WTC11 (cell line): ENCODE data around the gene METTL6. TPM values are rescaled to one million over a fixed set of nuclear protein-coding genes. Genes with fewer than 3 reads are reported as not detected.
A peak's percentile ranks its signal among the peaks of the same experiment; 100 is the strongest.

Experiments used
- ATAC-seq: fragments of 200-7000 bp; cut with Tn5 transposase; 2 replicates; pipeline ENCODE4 v1.10.0; 2021; ENCODE audit warnings: mild to moderate bottlenecking, moderate library complexity
- CTCF ChIA-PET: fragments of 300-600 bp; sonication (Branson Sonifier 250); formaldehyde crosslinking; loops from one replicate; lab custom pipeline; 2021; ENCODE audit warnings: antibody characterized with exemption; lab: Charles Lee
- POLR2A ChIA-PET: fragments of 350-600 bp; sonication (Branson Sonifier 250); formaldehyde crosslinking; loops from one replicate; lab custom pipeline; 2021; ENCODE audit warnings: antibody characterized with exemption; lab: Charles Lee
- DNase-seq: peaks from one replicate; pipeline ENCODE4 v3.0.0; 2021; ENCODE audit warnings: low spot score
- H3K27ac Mint-ChIP-seq: 2 replicates; pipeline ENCODE4 v1.8.0; 2021; ENCODE audit warnings: mixed read lengths
- H3K27me3 Mint-ChIP-seq: 2 replicates; pipeline ENCODE4 v1.8.0; 2021; ENCODE audit warnings: low read depth, mild to moderate bottlenecking, moderate library complexity, mixed read lengths
- H3K36me3 Mint-ChIP-seq: 2 replicates; pipeline ENCODE4 v1.8.0; 2021; ENCODE audit warnings: mixed read lengths
- H3K4me1 Mint-ChIP-seq: 2 replicates; pipeline ENCODE4 v1.8.0; 2022; ENCODE audit warnings: mixed read lengths
- H3K4me3 Mint-ChIP-seq: 2 replicates; pipeline ENCODE4 v1.8.0; 2021; ENCODE audit warnings: mild to moderate bottlenecking, moderate library complexity, mixed read lengths
- H3K9me3 Mint-ChIP-seq: 2 replicates; pipeline ENCODE4 v1.8.0; 2021; ENCODE audit warnings: mixed read lengths
- ATF2 ChIP-seq: sonication (generic); formaldehyde crosslinking; IDR thresholded peaks from 2 replicates; pipeline ENCODE4 v1.8.1; 2022; ENCODE audit warnings: low read depth, missing genetic modification reagents, borderline replicate concordance
- ATF6 ChIP-seq: sonication (generic); formaldehyde crosslinking; IDR thresholded peaks from 2 replicates; pipeline ENCODE4 v1.8.1; 2023; ENCODE audit warnings: mild to moderate bottlenecking, missing genetic modification reagents
- CBFB ChIP-seq: sonication (generic); formaldehyde crosslinking; IDR thresholded peaks from 2 replicates; pipeline ENCODE4 v1.8.1; 2022; ENCODE audit warnings: mild to moderate bottlenecking, low read depth, missing genetic modification reagents
- CDX4 ChIP-seq: fragments of 250-450 bp; sonication (Bioruptor Pico); IDR thresholded peaks from 2 replicates; pipeline ENCODE4 v1.9.0; 2021; ENCODE audit warnings: moderate library complexity, mild to moderate bottlenecking, inconsistent platforms, borderline replicate concordance
- E2F4 ChIP-seq: sonication (generic); formaldehyde crosslinking; IDR thresholded peaks from 2 replicates; pipeline ENCODE4 v1.8.1; 2022; ENCODE audit warnings: low read depth, mild to moderate bottlenecking, moderate library complexity, missing genetic modification reagents, borderline replicate concordance
- E2F5 ChIP-seq: sonication (generic); formaldehyde crosslinking; IDR thresholded peaks from 2 replicates; pipeline ENCODE4 v1.8.1; 2022; ENCODE audit warnings: mild to moderate bottlenecking, moderate library complexity, missing genetic modification reagents
- EMX1 ChIP-seq: fragments of 250-450 bp; sonication (Bioruptor Pico); IDR thresholded peaks from 2 replicates; pipeline ENCODE4 v1.8.0; 2021; ENCODE audit warnings: mild to moderate bottlenecking
- GRHL2 ChIP-seq: fragments of 250-450 bp; sonication (Bioruptor Pico); IDR thresholded peaks from 2 replicates; pipeline ENCODE4 v1.8.0; 2022; ENCODE audit warnings: mild to moderate bottlenecking, moderate library complexity; ENCODE audit not compliant: insufficient replicate concordance, severe bottlenecking
- NFYB ChIP-seq: sonication (generic); formaldehyde crosslinking; conservative IDR thresholded peaks from 2 replicates; pipeline ENCODE4 v1.8.0; 2022; ENCODE audit warnings: low read depth, missing genetic modification reagents
- NR1H2 ChIP-seq: sonication (generic); formaldehyde crosslinking; IDR thresholded peaks from 2 replicates; pipeline ENCODE4 v1.9.0; 2021; ENCODE audit warnings: mild to moderate bottlenecking, moderate library complexity, missing genetic modification reagents
- NR3C1 ChIP-seq: sonication (generic); formaldehyde crosslinking; conservative IDR thresholded peaks from 2 replicates; pipeline ENCODE4 v1.8.1; 2023; ENCODE audit warnings: low read depth, mild to moderate bottlenecking, missing genetic modification reagents
- PRDM15 ChIP-seq: sonication (generic); formaldehyde crosslinking; IDR thresholded peaks from 2 replicates; pipeline ENCODE4 v1.8.0; 2022; ENCODE audit warnings: missing genetic modification reagents
- SP1 ChIP-seq: sonication (generic); formaldehyde crosslinking; conservative IDR thresholded peaks from 2 replicates; pipeline ENCODE4 v1.8.1; 2022; ENCODE audit warnings: missing genetic modification reagents
- ZBTB21 ChIP-seq: sonication (generic); formaldehyde crosslinking; IDR thresholded peaks from 2 replicates; pipeline ENCODE4 v1.8.1; 2023; ENCODE audit warnings: mild to moderate bottlenecking, missing genetic modification reagents, borderline replicate concordance
- ZNF121 ChIP-seq: sonication (generic); formaldehyde crosslinking; IDR thresholded peaks from 2 replicates; pipeline ENCODE4 v1.8.0; 2023; ENCODE audit warnings: missing genetic modification reagents
- ZNF219 ChIP-seq: sonication (generic); formaldehyde crosslinking; IDR thresholded peaks from 2 replicates; pipeline ENCODE4 v1.8.0; 2023; ENCODE audit warnings: missing genetic modification reagents, mild to moderate bottlenecking, borderline replicate concordance
- ZNF317 ChIP-seq: sonication (generic); formaldehyde crosslinking; IDR thresholded peaks from 2 replicates; pipeline ENCODE4 v1.8.1; 2023; ENCODE audit warnings: low read depth, mild to moderate bottlenecking, moderate library complexity, missing genetic modification reagents, borderline replicate concordance
- ZNF532 ChIP-seq: fragments of 250-450 bp; sonication (Bioruptor Pico); IDR thresholded peaks from 2 replicates; pipeline ENCODE4 v1.9.0; 2021; ENCODE audit warnings: mild to moderate bottlenecking, borderline replicate concordance
- total RNA-seq: library from RNA; stranded (reverse); gene quantifications from 3 replicates; pipeline ENCODE4 v1.2.3, GENCODE V29; 2021

Gene METTL6
- total RNA-seq, 1 experiment from 2014 or later, result 13.7 TPM

- H3K9me3 Mint-ChIP-seq, result no peaks in the 10 kb centered on the region
- ChIA-PET POLR2A (no interaction called here), CTCF (interaction anchor here (1.2 kb wide), 1 partner anchor 100 kb away, joined by 3 read pairs; no protein-coding TSS in a partner anchor)
- DNase-seq (no peak), ATAC-seq (0 out of 2 replicates have a peak, but pooled peaks have one; percentile 7)
- peak overlapping the region; percentile 96 for H3K4me3 Mint-ChIP-seq
- no peaks in the 10 kb centered on the region for H3K27me3 Mint-ChIP-seq
- peaks cover 34% of the 10 kb centered on the region for H3K36me3 Mint-ChIP-seq
- peak overlapping the region; percentile 91 for H3K27ac Mint-ChIP-seq
- TF ChIP-seq ZNF317, result no peak
- no peak for TF ChIP-seq CBFB (CRISPR knock-in tag)
- TF ChIP-seq PRDM15, result no peak
- TF ChIP-seq SP1, result no peak
- no peak for TF ChIP-seq NR1H2 (CRISPR knock-in tag)
- TF ChIP-seq ZNF532, result no peak
- no peak for TF ChIP-seq ZBTB21 (CRISPR knock-in tag)
- no peak for TF ChIP-seq E2F5 (CRISPR knock-in tag)
- TF ChIP-seq GRHL2 (CRISPR knock-in tag), result no peak
- TF ChIP-seq ZNF219 (CRISPR knock-in tag), result no peak
- no peak for TF ChIP-seq ATF6 (CRISPR knock-in tag)
- no peak for TF ChIP-seq NR3C1
- TF ChIP-seq ZNF121 (CRISPR knock-in tag), result no peak
- TF ChIP-seq CDX4 (CRISPR knock-in tag), result no peak
- no peak for TF ChIP-seq ATF2
- TF ChIP-seq EMX1 (CRISPR knock-in tag), result no peak
- no peak for TF ChIP-seq NFYB (CRISPR knock-in tag)
- no peak for TF ChIP-seq E2F4
- peaks cover 24% of the 10 kb centered on the region for H3K4me1 Mint-ChIP-seq
These were observed 695 bp downstream of the METTL6 start for GRCh38 chr3:15426579-15427118.
